Adipocyte (in vitro differentiated cells): ENCODE measurements around the gene MTFMT.
A peak's percentile ranks its signal among the peaks of the same experiment; 100 is the strongest.

ENCODE experiments used
- DNase-seq: peaks from one replicate; pipeline ENCODE4 v3.0.0-alpha.2; 2015; ENCODE audit warnings: low read depth
- H3K27me3 ChIP-seq: replicated peaks from 2 replicates; pipeline ENCODE4 v1.7.0; 2013; ENCODE audit warnings: mild to moderate bottlenecking, low read length, moderate library complexity; ENCODE audit not compliant: control insufficient read depth, insufficient read depth
- H3K36me3 ChIP-seq: 2 replicates; pipeline ENCODE4 v1.7.0; 2013; ENCODE audit warnings: low read length, mild to moderate bottlenecking, moderate library complexity; ENCODE audit not compliant: control insufficient read depth, insufficient read depth, severe bottlenecking
- H3K4me1 ChIP-seq: 2 replicates; pipeline ENCODE4 v1.7.0; 2013; ENCODE audit warnings: mild to moderate bottlenecking, low read length, moderate library complexity; ENCODE audit not compliant: control insufficient read depth, insufficient read depth
- H3K4me3 ChIP-seq: 2 replicates; pipeline ENCODE4 v1.7.0; 2013; ENCODE audit warnings: mild to moderate bottlenecking, low read length, moderate library complexity
- H3K9ac ChIP-seq: 2 replicates; pipeline ENCODE4 v1.7.0; 2013; ENCODE audit warnings: mild to moderate bottlenecking, low read length, moderate library complexity
- H3K9me3 ChIP-seq: 2 replicates; pipeline ENCODE4 v1.7.0; 2013; ENCODE audit warnings: mild to moderate bottlenecking, low read length, moderate library complexity; ENCODE audit not compliant: control insufficient read depth

Gene MTFMT

GRCh38 chr15:65059369-65059750 lies 29.9 kb upstream of the MTFMT start:
- H3K4me3 ChIP-seq: no peak overlapping the region
- no peak overlapping the region for H3K9ac ChIP-seq
- H3K4me1 ChIP-seq: peaks cover 24% of the 10 kb centered on the region
- peaks cover 26% of the 10 kb centered on the region for H3K27me3 ChIP-seq
- no peaks in the 10 kb centered on the region for H3K36me3 ChIP-seq
- DNase-seq: no peak
- H3K9me3 ChIP-seq: peaks cover 4% of the 10 kb centered on the region

- H3K9me3 ChIP-seq: peaks cover 4% of the 10 kb centered on the region
- no peak for DNase-seq
- no peaks in the 10 kb centered on the region for H3K36me3 ChIP-seq
- H3K27me3 ChIP-seq: peaks cover 21% of the 10 kb centered on the region
- no peak overlapping the region for H3K4me3 ChIP-seq
- no peak overlapping the region for H3K9ac ChIP-seq
- peaks cover 24% of the 10 kb centered on the region for H3K4me1 ChIP-seq
Observed at GRCh38 chr15:65058394-65059368, 29.2 kb upstream of the MTFMT start.

- Histone ChIP-seq H3K27me3 (peaks cover 12% of the 10 kb centered on the region), H3K4me1 (peaks cover 20% of the 10 kb centered on the region), H3K4me3 (no peak overlapping the region), H3K9me3 (peaks cover 4% of the 10 kb centered on the region), H3K9ac (no peak overlapping the region), H3K36me3 (no peaks in the 10 kb centered on the region)
- DNase-seq: no peak
Observed at GRCh38 chr15:65057549-65057940, 28.1 kb upstream of the MTFMT start.

DNA sequence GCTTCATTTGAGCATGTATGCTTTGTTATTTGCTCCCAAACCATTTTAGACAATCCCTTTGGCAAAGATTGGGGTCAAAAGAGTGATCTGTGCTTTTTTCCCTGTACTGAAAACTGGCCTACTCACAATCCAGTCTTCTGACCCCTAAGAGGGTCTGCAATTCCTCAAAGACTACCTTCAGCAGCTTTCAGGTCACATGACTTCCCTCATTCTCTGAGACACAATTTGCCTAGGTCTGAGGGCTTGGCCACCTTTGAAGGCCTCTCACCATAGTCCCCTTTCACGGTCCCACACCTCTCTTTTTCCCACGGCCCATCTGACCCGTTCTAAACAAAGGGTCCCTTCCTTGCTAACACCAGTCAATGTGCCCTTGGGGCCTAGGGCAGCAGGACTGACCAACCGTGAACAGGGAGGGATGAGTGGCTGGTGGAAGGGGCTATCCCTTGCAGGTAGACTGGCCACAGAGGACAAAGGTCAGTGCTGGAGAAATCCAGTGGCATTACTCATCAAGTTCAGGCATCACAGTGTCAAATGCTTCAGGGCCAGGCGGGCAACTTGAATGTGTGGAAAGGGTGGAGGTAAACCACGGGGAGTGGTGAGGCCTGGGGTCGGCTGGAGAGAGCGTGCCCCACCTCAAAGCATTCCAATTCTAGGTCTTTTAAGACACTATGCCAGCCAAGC lies 27.6 kb upstream of the MTFMT start:
- Histone ChIP-seq H3K9ac (no peak overlapping the region), H3K27me3 (peaks cover 12% of the 10 kb centered on the region), H3K36me3 (no peaks in the 10 kb centered on the region), H3K4me3 (no peak overlapping the region), H3K4me1 (peaks cover 20% of the 10 kb centered on the region), H3K9me3 (peaks cover 4% of the 10 kb centered on the region)
- no peak for DNase-seq

GRCh38 chr15:65056106-65056505 lies 26.7 kb upstream of the MTFMT start:
- Histone ChIP-seq H3K27me3 (peaks cover 12% of the 10 kb centered on the region), H3K9ac (no peak overlapping the region), H3K4me3 (no peak overlapping the region), H3K4me1 (peaks cover 19% of the 10 kb centered on the region), H3K36me3 (no peaks in the 10 kb centered on the region), H3K9me3 (peaks cover 4% of the 10 kb centered on the region)
- DNase-seq: no peak

DNA sequence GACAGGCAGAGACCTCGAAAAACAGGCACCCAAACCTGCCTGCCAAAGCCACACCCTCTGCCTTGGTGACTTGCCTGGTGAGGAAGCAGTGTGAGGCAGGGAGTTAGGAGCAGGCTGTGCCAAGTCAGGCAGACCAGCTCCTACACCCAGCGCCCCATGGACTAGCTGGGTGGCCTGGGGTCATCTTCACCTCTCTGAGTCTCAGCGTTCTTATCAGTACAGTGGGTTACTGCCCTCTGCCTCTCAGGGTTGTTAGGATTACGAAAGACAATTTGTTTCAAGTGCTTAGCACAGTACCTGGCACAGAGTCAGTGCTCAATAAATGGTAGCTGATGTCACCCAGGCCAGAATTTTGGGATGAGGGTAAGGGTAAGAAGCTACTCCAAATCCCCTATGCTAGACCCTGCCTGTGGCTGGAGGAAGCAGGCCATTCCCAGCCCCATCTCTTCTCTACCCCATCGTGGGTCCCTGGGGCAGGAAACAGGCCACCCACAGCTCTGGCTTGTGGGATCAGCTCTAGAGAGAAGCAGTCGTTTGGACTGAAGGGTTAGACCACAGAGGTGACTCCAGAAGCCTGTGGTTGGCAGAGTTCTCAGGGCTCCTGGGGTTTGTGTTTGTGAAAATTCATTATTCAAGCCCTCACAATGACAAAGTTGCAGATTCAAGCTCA lies 25.9 kb upstream of the MTFMT start:
- Histone ChIP-seq H3K4me1 (peaks cover 11% of the 10 kb centered on the region), H3K27me3 (peaks cover 12% of the 10 kb centered on the region), H3K4me3 (no peak overlapping the region), H3K36me3 (no peaks in the 10 kb centered on the region), H3K9ac (no peak overlapping the region), H3K9me3 (peaks cover 1% of the 10 kb centered on the region)
- DNase-seq: no peak

- Histone ChIP-seq H3K9ac (no peak overlapping the region), H3K9me3 (no peaks in the 10 kb centered on the region), H3K4me1 (peaks cover 12% of the 10 kb centered on the region), H3K4me3 (no peak overlapping the region), H3K36me3 (no peaks in the 10 kb centered on the region), H3K27me3 (peaks cover 12% of the 10 kb centered on the region)
- DNase-seq: peak; percentile 84
Observed at GRCh38 chr15:65054333-65055200, 25.1 kb upstream of the MTFMT start.

GRCh38 chr15:65052956-65053355 lies 23.5 kb upstream of the MTFMT start:
- Histone ChIP-seq H3K9ac (no peak overlapping the region), H3K4me3 (no peak overlapping the region), H3K36me3 (no peaks in the 10 kb centered on the region), H3K27me3 (peaks cover 6% of the 10 kb centered on the region), H3K9me3 (no peaks in the 10 kb centered on the region), H3K4me1 (peaks cover 16% of the 10 kb centered on the region)
- DNase-seq: no peak

DNA sequence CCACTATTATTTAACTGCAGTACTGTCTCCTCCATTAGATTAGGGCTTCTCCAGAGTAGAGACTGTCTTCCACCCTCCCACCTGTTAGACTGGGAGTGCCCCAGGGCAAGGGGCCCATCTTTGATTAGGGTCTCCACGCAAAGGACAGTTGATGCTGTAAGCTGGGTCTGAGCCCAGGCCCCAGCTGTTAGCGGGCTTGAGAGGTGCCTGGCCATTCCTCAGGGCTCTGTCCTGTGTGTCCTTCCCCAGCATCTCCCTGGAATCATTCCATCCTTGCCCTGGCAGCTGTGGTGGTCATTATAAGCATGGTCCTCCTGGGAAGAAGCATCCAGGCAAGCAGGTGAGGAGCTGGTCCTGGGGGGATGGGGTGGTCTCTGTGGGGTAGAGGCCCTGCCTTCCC lies 21.8 kb upstream of the MTFMT start:
- Histone ChIP-seq H3K9ac (no peak overlapping the region), H3K4me3 (no peak overlapping the region), H3K4me1 (peaks cover 16% of the 10 kb centered on the region), H3K9me3 (no peaks in the 10 kb centered on the region), H3K27me3 (peaks cover 4% of the 10 kb centered on the region), H3K36me3 (no peaks in the 10 kb centered on the region)
- DNase-seq: no peak

- Histone ChIP-seq H3K27me3 (no peaks in the 10 kb centered on the region), H3K36me3 (no peaks in the 10 kb centered on the region), H3K9ac (no peak overlapping the region), H3K4me3 (no peak overlapping the region), H3K4me1 (peaks cover 12% of the 10 kb centered on the region), H3K9me3 (no peaks in the 10 kb centered on the region)
- DNase-seq: no peak
Observed at GRCh38 chr15:65050270-65050669, 20.8 kb upstream of the MTFMT start.
